NK-92 (cell line): Measurements from ENCODE around the gene C2orf72.
"Not testable (repeated sequence)": the region's sequence is repeated elsewhere in the genome, so short reads cannot be mapped to it uniquely, and the experiment has no call there.

Experiments
- DNase-seq: peaks from one replicate; lab custom pipeline; 2025; ENCODE audit not compliant: unreplicated experiment; lab: John Stamatoyannopoulos, UW

C2orf72 gene

DNA sequence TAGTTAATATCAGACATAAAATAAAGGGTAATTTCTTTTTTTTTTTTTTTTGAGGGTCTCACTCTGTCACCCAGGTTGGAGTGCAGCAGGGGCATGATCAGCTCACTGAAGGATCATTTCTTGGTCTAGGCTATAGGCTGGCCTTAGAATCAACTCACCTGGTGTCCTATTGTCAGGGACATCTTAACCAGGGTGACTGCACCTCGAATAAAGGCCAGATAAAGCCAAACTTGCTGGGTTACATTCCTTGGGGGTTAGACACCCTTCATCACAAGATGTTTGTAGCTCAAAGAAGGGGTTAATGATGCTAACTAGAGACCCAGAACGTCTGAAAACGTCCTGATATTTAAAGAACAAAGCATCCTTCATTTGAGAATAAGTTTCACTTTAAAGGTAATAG, 23.5 kb upstream of the C2orf72 start:
- no peak for DNase-seq

- DNase-seq, result no peak
These were observed 21.8 kb upstream of the C2orf72 start for GRCh38 chr2:231015478-231015877.

DNA sequence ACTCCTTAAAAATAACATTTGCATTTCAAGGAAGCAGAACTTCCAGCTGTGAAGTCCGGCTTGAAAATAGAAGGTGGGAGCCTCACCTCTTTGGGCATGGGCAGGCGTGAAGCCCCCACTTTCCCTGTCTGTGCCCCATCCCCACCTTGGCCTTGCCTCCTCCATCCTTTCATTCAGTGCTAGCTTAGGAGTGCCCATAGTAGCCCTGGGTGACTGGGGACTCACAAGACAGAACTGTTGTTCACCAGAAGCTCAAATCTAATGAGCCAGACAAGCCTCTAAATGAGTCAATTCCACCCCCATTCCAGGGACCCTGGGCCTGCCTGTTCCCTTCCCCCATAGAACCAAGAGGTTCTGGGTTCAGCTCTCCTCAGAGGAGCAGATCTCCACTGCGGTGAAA, 21.4 kb upstream of the C2orf72 start:
- no peak for DNase-seq

- DNase-seq, result no peak
These were observed 20.6 kb upstream of the C2orf72 start for GRCh38 chr2:231016566-231017230.

- no peak for DNase-seq
These were observed 20.1 kb upstream of the C2orf72 start for GRCh38 chr2:231017231-231017598.

DNA sequence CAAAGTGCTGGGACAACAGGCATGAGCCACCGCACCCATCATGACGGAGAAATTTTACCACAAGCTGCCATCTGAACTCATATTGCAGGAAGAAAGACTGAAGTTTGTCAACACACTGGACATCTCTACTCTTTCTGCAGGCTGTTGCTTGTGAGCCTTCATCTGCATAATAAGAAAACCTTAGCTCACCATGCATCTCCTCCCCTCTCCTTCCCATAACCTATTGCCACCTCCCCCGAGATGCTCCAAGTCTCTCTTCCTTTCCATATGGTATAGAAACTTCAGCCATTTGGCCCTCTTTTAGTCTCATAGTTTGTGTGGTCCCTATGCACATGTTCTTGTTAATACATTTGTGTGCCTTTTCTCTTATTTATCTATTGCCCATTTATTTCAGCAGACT, 19.1 kb upstream of the C2orf72 start:
- DNase-seq, result no peak

DNA sequence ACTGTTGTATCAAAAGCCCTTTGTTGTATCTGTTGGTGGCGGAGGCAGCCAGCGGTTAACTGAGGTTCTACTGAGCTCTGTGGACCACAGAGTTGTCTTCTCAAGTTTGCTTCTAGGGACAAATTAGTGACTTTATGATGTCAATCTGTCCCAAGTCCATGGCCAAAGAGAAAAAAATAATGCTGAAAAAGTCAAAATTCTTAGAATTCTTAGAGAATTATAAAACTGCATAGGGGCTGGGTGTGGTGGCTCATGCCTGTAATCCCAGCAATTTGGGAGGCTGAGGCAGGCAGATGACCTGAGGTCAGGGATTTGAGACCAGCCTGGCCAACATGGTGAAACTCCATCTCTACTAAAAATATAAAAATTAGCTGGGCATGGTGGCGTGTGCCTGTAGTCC, 12.3 kb upstream of the C2orf72 start:
- DNase-seq, result not testable (repeated sequence)

DNA sequence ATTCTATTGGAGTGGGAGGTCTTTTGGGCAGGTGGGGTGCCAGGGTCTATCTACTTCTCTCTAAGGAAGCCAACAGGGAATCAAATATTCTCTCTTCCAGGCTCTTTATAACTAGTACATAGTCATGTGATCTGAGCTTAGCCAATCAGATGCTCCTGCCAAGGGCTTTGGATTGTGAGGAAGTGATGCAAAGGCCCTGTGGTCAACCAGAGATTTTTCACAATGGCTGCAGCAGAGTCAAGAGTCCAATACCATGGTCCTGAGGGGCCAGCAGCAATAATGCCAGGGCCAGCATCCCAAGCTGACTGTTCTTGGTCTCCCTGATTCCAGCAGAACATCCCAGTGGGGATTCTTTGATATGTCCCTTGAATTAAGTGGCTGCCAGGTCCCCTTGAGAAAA, 8.4 kb upstream of the C2orf72 start:
- no peak for DNase-seq

DNA sequence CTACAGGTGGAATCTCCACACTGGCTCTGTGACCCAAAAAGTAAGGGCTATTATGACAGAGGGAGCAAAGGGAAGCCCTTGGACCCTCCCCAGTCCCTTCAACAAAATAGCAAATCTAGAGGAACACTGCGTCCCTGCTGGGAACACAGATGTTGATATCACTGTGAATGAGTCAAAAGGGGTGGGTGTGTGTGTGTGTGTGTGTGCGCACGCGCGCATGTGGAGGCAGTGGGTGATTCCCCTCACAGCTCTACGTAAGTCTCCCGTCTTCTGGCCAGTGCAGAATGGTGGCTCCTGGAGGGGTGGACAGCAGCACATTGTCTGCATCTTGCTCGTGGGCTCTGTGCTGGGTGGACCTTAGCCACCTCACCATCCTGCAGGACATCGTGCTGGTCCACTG, 7.8 kb upstream of the C2orf72 start:
- no peak for DNase-seq

- no peak for DNase-seq
These were observed 6.6 kb upstream of the C2orf72 start for GRCh38 chr2:231030725-231031124.

- DNase-seq, result no peak
These were observed 4.7 kb upstream of the C2orf72 start for GRCh38 chr2:231032575-231033140.

DNA sequence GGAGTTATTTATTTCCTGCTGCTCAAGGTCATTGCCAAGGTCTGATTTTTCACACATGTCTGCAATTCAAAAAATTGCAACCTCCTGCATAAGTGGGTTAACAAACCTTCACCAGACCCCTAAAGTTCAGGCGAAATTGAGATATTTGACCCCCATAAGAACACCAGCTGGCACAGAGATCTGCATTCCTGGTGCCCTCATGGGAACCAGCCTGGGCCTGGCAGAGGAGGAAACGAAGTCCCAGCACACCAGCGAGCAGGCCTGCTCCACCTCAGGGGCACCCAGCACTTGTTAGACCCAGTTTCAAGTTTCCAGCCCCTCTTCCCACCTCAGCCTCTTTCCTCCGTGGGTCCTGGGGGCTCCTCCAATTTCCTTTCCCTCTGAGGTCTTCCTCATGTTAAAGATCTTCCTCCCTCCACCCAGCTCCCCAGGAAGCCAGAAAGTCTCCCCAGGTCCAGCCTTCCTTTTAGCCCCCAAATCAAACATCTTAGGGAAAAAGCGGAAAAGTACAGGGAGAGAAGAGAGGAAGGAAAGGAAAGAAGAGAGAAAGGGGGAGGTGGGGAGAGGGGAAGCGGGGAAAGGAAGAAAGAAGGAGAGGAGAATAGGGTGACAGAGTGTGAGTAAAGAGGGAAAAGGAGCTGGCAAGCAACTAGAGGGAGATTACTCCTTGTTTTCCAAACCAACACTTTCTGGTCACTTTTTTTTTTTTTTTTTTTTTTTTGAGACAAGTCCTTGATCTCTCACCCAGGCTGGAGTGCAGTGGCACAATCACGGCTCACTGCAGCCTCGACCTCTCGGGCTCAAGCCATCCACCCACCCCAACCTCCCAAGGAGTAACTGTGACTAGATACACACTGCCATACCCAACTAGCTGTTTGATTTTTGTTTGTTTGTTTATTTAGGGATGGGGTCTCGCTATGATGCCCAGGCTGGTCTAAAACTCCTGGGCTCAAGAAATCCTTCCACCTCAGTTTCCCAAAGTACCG, 3.9 kb upstream of the C2orf72 start:
- DNase-seq, result no peak

GRCh38 chr2:231034291-231034882, 2.9 kb upstream of the C2orf72 start:
- DNase-seq, result no peak

DNA sequence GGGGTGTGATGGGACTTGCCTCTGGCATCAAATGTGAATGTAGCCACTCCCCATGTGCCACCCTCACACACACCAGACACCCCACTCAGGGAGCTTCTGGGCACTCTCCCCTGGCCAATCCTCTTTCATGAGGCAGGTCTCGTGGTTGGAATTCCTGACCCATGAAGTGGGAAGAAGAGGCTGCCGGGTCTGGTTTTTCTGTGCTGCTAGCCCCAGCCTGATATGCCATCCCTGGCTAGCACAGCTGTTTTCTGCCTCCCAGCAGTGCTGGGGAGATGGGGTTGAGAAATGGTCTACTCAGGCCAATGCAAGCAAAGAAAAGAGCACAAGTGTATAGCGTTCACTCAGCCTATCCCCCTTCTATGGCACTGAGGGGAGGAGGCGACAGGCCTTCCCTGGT, 1.2 kb upstream of the C2orf72 start:
- DNase-seq, result no peak

DNA sequence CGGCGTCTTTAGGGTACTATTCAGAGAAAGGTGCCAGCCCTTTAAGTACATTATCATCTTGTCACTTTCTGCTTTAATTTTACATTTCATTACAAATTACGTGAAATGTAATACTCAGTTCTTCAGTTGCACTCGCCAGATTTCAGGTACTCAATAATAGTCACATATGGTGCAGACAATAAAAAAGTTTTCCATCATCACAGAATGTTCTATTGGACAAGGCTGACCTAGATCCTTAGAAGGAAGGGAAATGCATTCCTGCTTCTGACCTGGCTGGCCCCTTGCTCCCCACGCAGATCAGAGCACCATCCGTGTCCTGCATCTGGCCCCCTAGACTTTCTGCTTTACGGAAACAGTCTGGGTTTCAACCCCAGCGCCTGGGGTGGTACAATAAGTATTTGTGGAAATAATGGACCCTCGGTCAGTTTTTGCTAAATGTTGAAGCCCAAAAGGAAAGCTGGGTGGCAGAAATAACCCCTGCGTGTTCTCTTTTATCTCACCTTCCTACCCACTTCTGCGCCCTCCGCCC, 681 bp upstream of the C2orf72 start:
- DNase-seq, result no peak

DNA sequence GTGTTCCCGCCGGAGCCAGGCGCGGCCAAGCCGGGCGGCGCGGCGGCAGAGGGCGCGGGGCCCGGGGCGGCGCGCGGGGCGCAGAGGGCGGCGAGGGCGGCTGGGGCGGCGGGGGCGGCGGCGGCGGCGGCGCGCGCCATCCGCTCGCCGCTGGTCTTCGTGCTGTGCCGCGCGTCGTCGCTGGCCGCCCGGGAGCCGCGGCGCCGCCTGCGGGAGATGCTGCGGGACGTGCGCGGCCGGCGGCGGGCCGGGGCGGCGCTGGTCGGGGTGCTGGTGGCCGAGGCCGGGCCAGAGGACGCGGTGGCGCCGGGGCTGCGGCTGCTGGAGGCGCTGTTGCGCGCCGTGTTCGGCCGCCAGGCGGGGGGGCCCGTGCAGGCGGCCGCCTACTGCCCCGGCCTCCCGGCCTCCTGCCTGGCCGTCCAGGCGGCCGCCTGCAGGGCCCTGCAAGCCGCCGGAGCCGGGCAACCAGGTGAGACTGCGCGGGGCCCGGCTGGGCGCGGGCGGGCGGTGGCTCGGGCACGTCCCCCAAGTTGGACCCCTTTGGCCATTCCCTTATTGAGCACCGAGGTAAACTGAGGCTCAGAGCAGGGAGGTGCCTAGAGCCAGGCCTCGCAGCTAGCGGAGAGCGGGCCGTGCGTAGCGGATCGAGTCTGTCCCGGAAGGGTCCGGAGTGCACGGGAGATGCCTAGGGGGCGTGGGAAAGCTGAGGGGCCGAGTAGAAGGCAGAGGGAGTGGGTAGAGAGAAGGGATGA, 584 bp downstream of the C2orf72 start:
- DNase-seq, result no peak

DNA sequence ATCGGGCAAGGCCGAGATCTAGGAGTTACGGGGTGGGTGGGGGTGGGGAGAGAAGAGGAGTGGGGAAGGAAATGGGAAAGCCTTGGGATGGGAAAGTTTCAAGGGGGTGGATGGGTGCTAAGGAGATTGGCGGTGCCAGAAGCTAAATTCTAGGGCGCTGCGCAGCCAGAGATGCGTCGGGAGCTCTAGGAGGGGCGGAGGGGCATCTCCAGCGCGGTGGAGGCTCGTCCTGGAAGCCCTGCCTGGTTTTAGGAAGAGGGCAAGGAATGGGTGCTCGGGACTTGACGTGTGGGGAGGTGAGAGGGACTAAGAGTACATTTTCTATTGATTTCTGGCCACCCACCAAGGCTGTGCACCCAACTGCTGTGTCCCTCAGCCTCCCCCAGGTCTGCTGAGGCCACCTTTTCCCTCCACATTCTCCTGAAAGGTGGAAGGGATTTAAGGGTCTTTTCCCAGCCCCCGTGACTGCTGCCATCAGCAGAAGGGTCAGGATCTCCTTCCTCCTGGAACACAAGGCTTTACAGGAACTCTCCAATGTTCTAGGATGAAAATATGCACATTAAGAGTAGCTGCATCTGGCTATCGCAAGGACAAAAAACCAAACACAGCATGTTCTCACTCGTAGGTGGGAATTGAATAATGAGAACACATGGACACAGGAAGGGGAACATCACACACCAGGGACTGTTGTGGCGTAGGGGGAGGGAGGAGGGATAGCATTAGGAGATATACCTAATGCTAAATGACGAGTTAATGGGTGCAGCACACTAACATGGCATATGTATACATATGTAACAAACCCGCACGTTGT, 1.4 kb downstream of the C2orf72 start:
- no peak for DNase-seq

DNA sequence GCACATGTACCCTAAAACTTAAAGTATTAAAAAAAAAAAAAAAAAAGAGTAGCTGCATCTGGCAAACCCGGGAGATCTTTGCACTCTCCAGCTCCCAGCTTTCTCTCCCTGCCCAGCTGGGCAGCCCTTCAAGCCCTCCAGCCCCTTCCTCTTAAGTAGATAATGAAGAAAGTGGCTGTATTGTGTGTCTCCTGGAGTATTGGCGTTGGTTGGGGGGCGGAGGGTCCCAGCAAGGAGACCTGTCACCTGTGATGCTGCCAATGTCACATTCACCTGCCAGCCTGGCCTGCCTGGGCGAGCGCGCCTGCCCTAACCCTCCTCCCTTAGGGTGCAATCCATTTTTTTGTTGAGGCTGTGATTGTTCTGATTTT, 2.0 kb downstream of the C2orf72 start:
- DNase-seq, result no peak

DNA sequence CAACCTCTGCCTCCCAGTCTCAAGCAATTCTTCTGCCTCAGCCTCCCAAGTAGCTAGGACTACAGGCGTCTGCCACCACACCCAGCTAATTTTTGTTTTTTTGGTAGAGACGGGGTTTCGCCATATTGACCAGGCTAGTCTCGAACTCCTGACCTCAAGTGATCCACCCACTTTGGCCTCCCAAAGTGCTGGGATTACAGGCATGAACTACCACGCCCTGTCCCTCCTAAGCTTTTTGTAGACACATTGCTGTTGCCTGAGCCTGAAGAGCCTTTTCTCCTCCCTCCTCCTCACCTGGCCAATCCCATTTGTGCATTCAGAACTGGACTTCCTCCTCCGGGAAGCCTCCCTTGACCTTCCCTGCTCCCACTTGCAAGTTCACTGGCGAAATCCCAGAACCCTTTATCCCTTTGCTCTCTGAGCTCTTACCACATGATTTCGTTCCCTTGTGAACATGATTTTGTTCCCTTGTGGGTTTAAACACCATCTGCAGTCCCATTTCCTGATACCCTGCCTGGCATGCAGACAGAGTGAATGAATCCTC, 2.6 kb downstream of the C2orf72 start:
- no peak for DNase-seq
